ENCODE results near the gene SMURF2.

SMURF2 gene

GRCh38 chr17:64538508-64539130 is 123.5 kb downstream of the SMURF2 start:
- DNase-seq (ENCODE audit: low read depth, low spot score), result no peak

GRCh38 chr17:64537488-64537887 is 124.6 kb downstream of the SMURF2 start:
- no peak for DNase-seq (ENCODE audit: low read depth, low spot score)

GRCh38 chr17:64536913-64537312 is 125.2 kb downstream of the SMURF2 start:
- no peak for DNase-seq (ENCODE audit: low read depth, low spot score)

- DNase-seq (ENCODE audit: low read depth, low spot score), result no peak
Observed at GRCh38 chr17:64535357-64535756, 126.8 kb downstream of the SMURF2 start.

- DNase-seq (ENCODE audit: low read depth, low spot score), result no peak
Observed at GRCh38 chr17:64534187-64534586, 127.9 kb downstream of the SMURF2 start.

GRCh38 chr17:64533784-64534183 is 128.3 kb downstream of the SMURF2 start:
- DNase-seq (ENCODE audit: low read depth, low spot score), result no peak

- no peak for DNase-seq (ENCODE audit: low read depth, low spot score)
Observed at GRCh38 chr17:64532409-64532808, 129.7 kb downstream of the SMURF2 start.

GRCh38 chr17:64531955-64532371 is 130.1 kb downstream of the SMURF2 start:
- no peak for DNase-seq (ENCODE audit: low read depth, low spot score)

- no peak for DNase-seq (ENCODE audit: low read depth, low spot score)
Observed at GRCh38 chr17:64529221-64529620, 132.9 kb downstream of the SMURF2 start.

GRCh38 chr17:64527914-64528313 is 134.2 kb downstream of the SMURF2 start:
- no peak for DNase-seq (ENCODE audit: low read depth, low spot score)

- DNase-seq (ENCODE audit: low read depth, low spot score), result no peak
Observed at GRCh38 chr17:64520359-64520758, 141.7 kb downstream of the SMURF2 start.

GRCh38 chr17:64519601-64520000 is 142.5 kb downstream of the SMURF2 start:
- no peak for DNase-seq (ENCODE audit: low read depth, low spot score)

- no peak for DNase-seq (ENCODE audit: low read depth, low spot score)
Observed at GRCh38 chr17:64515829-64516228, 146.3 kb downstream of the SMURF2 start.

- no peak for DNase-seq (ENCODE audit: low read depth, low spot score)
Observed at GRCh38 chr17:64515419-64515818, 146.7 kb downstream of the SMURF2 start.

GRCh38 chr17:64509179-64509578 is 152.9 kb downstream of the SMURF2 start:
- no peak for DNase-seq (ENCODE audit: low read depth, low spot score)

GRCh38 chr17:64508683-64509082 is 153.4 kb downstream of the SMURF2 start:
- no peak for DNase-seq (ENCODE audit: low read depth, low spot score)

GRCh38 chr17:64507413-64507782 is 154.7 kb downstream of the SMURF2 start:
- DNase-seq (ENCODE audit: low read depth, low spot score), result no peak

- DNase-seq (ENCODE audit: low read depth, low spot score), result peak; percentile 93
Observed at GRCh38 chr17:64506576-64507412, 155.3 kb downstream of the SMURF2 start, which contains the start of gene CEP95. CEP95 (plus strand) TSS chr17:64506977; CDS start chr17:64507098, 121 bp downstream.

- DNase-seq (ENCODE audit: low read depth, low spot score), result peak; percentile 94
Observed at GRCh38 chr17:64506201-64506575, 155.9 kb downstream of the SMURF2 start, which contains the start of gene DDX5. DDX5 (minus strand) TSS chr17:64506289; CDS start chr17:64506119, 170 bp downstream.

GRCh38 chr17:64505340-64506200 is 156.5 kb downstream of the SMURF2 start:
- peak; percentile 71 for DNase-seq (ENCODE audit: low read depth, low spot score)

GRCh38 chr17:64504769-64505339 is 157.3 kb downstream of the SMURF2 start:
- DNase-seq (ENCODE audit: low read depth, low spot score), result no peak
